Psoas muscle (tissue), 8 donors: ENCODE data around the gene EPHB1. TPM values are rescaled to one million over a fixed set of nuclear protein-coding genes. Genes with fewer than 3 reads are reported as not detected.

Experiments used
- ATAC-seq, 4 donors: fragments of 200-7000 bp; cut with Tn5 transposase; one replicate each; pipeline ENCODE4 v1.9.1; 2020; ENCODE audit warnings: moderate library complexity in 3 of 4, mild to moderate bottlenecking in 2 of 4
- DNase-seq, 2 donors: peaks; one replicate each; pipeline ENCODE4 v3.0.0-alpha.2; 2020
- H3K27ac ChIP-seq: fragments of 200-600 bp; one replicate; pipeline ENCODE4 v1.8.0; 2022
- H3K27me3 ChIP-seq, 3 donors: fragments of 200-600 bp in 1 of 3; one replicate each; pipeline versions ENCODE4 v1.6.1 to v1.8.0; 2013 to 2022; ENCODE audit warnings: low read length in 2 of 3, mild to moderate bottlenecking in 2 of 3, moderate library complexity in 1 of 3; ENCODE audit not compliant: insufficient read depth in 3 of 3
- H3K36me3 ChIP-seq, 2 donors: fragments of 200-600 bp in 1 of 2; one replicate each; pipeline versions ENCODE4 v1.6.1 to v1.8.0; 2013 to 2022; ENCODE audit warnings: low read depth in 1 of 2, mild to moderate bottlenecking in 1 of 2, moderate library complexity in 1 of 2; ENCODE audit not compliant: insufficient read depth in 1 of 2
- H3K4me1 ChIP-seq: fragments of 200-600 bp; one replicate; pipeline ENCODE4 v1.8.0; 2022
- H3K4me3 ChIP-seq: fragments of 200-600 bp; one replicate; pipeline ENCODE4 v1.8.0; 2022; ENCODE audit warnings: mild to moderate bottlenecking
- H3K9me3 ChIP-seq: fragments of 200-600 bp; one replicate; pipeline ENCODE4 v1.8.0; 2022
- WGBS, 3 donors: extraction: QIAGEN DNeasy Blood & Tissue Kit; methylation state at CpG; one replicate each; pipeline versions ENCODE4 v1.1.6 to v1.1.7; 2013; 5-methylcytosine and 5-hydroxymethylcytosine counted together
- intact Hi-C, 2 donors: fragments of 100-400 bp; cut with DNase I; formaldehyde crosslinking; loops; one replicate each; pipeline versions ENCODE4 v1.11.0 to v1.14.2; 2022
- polyA plus RNA-seq, 3 donors: library from polyadenylated mRNA; stranded (reverse); fragments of 200-250 nt; gene quantifications; one replicate each; pipeline ENCODE4 v1.2.3, GENCODE V29; 2013
- total RNA-seq, 4 donors: library from RNA; stranded (reverse); fragmentation: NEBNext Ultra II Directional in 2 of 4; extraction: Animal tissue kit (Norgen Biotek cat#: 25700) in 2 of 4; gene quantifications; one replicate each; pipeline versions ENCODE4 v1.2.1 to v1.2.4, GENCODE V29; 2021 to 2023
- TF ChIP-seq, protein P1 (sequence below): fragments of 200-600 bp; IDR thresholded peaks from one replicate; pipeline ENCODE4 v1.8.0; 2022; ENCODE audit warnings: antibody characterized with exemption
- donor health status: healthy with polysubstance abuse.
- donor health status: DM: no; HTN: no; CAD: no; lungs with moderate emphysema.
- donor health status: Bipolar disorder and iron deficiency.
- donor health status: healthy.
- donor health status: DM: yes; HTN: yes; CAD: no.
- donor health status: DM: no; HTN: no; CAD: no.
- donor health status: DM: no; HTN: no; CAD: no.
- donor health status: DM: yes; HTN: yes; CAD: no.

The EPHB1 gene
- total and polyA plus RNA-seq, 7 donors = 0.85 to 6.3 (median 2.0) TPM

DNA sequence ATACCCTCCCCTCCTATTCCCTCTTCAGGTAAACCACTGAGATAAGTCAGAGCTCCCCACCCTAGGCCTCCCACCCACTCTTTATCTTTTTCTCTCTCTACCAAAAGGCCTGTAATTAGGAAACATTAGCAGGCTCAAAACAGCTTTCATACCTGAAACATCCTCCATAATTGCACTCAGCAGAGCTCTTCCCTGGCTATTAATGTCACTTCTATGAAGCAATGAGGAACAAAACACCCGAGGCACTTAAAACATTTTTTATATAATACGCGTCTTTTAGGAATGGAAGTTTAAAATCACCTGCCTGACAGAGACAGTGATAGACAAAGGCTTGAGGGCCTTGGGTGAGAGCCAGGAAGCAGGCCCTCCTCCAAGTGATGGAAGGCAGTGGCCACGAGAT, 138.9 kb downstream of the EPHB1 start:
- H3K27ac ChIP-seq = no peak overlapping the region
- DNase-seq = no peak
- H3K4me1 ChIP-seq = no peaks in the 10 kb centered on the region
- WGBS, 3 donors = 84 to 88% (median 87%) methylated on average over 4 of the region's 4 CpGs
- TF ChIP-seq, protein P1, sequence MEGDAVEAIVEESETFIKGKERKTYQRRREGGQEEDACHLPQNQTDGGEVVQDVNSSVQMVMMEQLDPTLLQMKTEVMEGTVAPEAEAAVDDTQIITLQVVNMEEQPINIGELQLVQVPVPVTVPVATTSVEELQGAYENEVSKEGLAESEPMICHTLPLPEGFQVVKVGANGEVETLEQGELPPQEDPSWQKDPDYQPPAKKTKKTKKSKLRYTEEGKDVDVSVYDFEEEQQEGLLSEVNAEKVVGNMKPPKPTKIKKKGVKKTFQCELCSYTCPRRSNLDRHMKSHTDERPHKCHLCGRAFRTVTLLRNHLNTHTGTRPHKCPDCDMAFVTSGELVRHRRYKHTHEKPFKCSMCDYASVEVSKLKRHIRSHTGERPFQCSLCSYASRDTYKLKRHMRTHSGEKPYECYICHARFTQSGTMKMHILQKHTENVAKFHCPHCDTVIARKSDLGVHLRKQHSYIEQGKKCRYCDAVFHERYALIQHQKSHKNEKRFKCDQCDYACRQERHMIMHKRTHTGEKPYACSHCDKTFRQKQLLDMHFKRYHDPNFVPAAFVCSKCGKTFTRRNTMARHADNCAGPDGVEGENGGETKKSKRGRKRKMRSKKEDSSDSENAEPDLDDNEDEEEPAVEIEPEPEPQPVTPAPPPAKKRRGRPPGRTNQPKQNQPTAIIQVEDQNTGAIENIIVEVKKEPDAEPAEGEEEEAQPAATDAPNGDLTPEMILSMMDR = no peak
- no peaks in the 10 kb centered on the region for H3K27me3 ChIP-seq
- no peaks in the 10 kb centered on the region for H3K9me3 ChIP-seq
- no peaks in the 10 kb centered on the region for H3K36me3 ChIP-seq
- intact Hi-C loops = no loop called here
- no peak for ATAC-seq
- H3K4me3 ChIP-seq = no peak overlapping the region

DNA sequence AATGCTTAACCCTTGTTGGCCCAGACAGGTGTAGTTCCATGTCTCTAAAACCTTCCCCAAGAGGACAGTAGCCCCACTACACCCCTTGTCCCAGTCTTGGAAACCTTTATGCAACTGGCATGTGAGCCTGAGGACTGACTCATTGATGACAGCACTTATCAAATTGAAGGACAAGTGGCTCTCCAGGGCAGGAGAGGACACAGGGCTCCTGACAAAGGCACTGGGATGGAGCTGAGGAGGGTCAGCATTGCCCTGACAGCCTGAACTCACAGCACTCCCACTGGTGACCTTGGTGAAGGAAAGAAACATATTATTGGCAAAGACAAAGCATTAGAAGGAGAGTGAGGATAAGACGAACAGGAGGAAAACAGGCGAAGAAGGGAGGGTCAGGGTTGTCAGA, 139.9 kb downstream of the EPHB1 start:
- TF ChIP-seq, protein P1 = no peak
- intact Hi-C loops = no loop called here
- ATAC-seq = no peak
- Histone ChIP-seq H3K27ac (no peak overlapping the region), H3K36me3 (no peaks in the 10 kb centered on the region), H3K4me3 (no peak overlapping the region), H3K9me3 (no peaks in the 10 kb centered on the region), H3K4me1 (no peaks in the 10 kb centered on the region), H3K27me3 (no peaks in the 10 kb centered on the region)
- DNase-seq = no peak
- WGBS, 3 donors = 84 to 92% (median 85%) methylated on average over 2 of the region's 2 CpGs

DNA sequence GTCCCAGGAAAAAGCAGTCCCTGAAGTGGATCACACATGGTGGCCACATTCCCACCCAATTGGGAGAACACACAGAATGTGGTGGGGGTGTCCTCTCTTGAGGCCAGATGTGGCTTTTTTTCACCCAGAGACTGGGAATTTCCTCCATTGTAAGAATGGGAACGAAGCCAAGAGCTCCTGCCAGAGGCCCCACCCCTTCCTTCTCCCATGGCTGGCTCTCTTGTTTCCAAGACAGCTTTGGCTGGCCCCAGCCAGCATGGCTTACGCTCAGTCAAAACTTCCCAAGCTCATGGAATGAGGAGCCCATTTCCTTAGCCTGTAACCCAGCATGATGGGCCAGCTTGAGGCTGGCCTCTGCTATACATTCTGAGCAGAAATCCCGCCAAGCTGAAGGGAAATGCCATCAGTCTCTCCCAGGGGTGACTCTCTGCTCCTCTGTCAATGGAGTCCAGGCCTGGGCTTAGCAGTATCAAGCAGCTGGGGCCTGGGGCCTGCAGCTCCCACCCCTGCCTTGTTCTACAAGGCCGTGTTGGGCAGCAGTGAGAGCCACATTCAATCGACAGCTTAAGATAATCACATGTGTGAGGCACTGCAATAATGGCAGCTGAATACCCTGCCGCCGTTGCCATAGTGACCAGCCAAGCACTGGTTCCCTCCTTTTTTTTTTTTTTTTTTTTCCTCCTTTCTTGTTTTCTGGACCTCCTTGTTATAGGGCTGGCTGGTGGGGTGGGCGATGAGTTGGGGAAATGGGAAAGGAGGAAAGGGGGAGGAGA, 142.4 kb downstream of the EPHB1 start:
- Histone ChIP-seq H3K27ac (no peak overlapping the region), H3K4me1 (no peaks in the 10 kb centered on the region), H3K4me3 (no peak overlapping the region), H3K27me3 (no peaks in the 10 kb centered on the region), H3K9me3 (no peaks in the 10 kb centered on the region), H3K36me3 (no peaks in the 10 kb centered on the region)
- TF ChIP-seq, protein P1 = no peak
- 62 to 69% (median 64%) methylated on average over 8 of the region's 8 CpGs for WGBS, 3 donors
- intact Hi-C loops = no loop called here
- DNase-seq (no peak), ATAC-seq (no peak)

DNA sequence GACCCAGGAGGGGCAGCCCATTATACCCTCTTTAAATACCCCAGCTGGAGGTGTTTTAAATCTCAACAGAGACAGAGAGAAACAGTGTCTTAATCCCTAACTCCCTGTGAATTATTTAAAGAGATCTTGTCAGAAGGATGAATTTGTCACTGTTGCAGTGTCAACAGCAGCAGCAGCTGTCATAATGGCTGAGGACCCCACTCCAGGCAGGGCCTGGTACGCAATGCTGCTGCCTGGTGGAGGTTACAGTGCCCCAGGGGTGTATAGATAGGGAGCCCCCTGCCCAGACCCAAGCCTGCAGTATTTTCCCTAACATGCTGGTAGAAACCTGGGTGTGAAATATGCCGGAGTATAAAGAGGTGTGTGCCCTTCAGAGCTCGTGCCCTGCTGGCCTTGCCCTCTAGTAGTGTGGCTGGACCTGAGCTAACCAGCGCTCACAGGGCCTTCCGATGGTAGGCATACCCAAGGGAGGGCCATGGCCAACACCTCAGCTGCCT, 143.0 kb downstream of the EPHB1 start:
- intact Hi-C loops = no loop called here
- H3K27me3 ChIP-seq = no peaks in the 10 kb centered on the region
- H3K9me3 ChIP-seq = no peaks in the 10 kb centered on the region
- 94 to 98% (median 96%) methylated on average over 5 of the region's 5 CpGs for WGBS, 3 donors
- H3K4me1 ChIP-seq = no peaks in the 10 kb centered on the region
- TF ChIP-seq, protein P1 = no peak
- DNase-seq = no peak
- no peak for ATAC-seq
- H3K4me3 ChIP-seq = no peak overlapping the region
- H3K27ac ChIP-seq = no peak overlapping the region
- H3K36me3 ChIP-seq = no peaks in the 10 kb centered on the region
